Aorta (tissue), 5 donors: ENCODE data around the gene STOX2. TPM values are rescaled to one million over a fixed set of nuclear protein-coding genes. Genes with fewer than 3 reads are reported as not detected.

Source experiments
- ATAC-seq: fragments of 200-7000 bp; cut with Tn5 transposase; one replicate; pipeline ENCODE4 v1.9.1; 2022; ENCODE audit warnings: moderate library complexity; ENCODE audit not compliant: low FRiP score
- DNase-seq, 2 donors: peaks; one replicate each; pipeline ENCODE4 v3.0.0-alpha.2; 2020
- H3K27ac ChIP-seq, 2 donors: one replicate each; pipeline ENCODE4 v1.5.1; 2013; ENCODE audit warnings: low read length in 2 of 2, mild to moderate bottlenecking in 2 of 2, moderate library complexity in 2 of 2, control low read depth in 1 of 2, inconsistent platforms in 1 of 2, low read depth in 1 of 2
- H3K27me3 ChIP-seq, 2 donors: one replicate each; pipeline ENCODE4 v1.6.1; 2013; ENCODE audit warnings: control low read depth in 1 of 2, low read length in 1 of 2, mild to moderate bottlenecking in 1 of 2, moderate library complexity in 1 of 2; ENCODE audit not compliant: insufficient read depth in 2 of 2, control insufficient read depth in 1 of 2
- H3K36me3 ChIP-seq, 2 donors: one replicate each; pipeline ENCODE4 v1.6.1; 2013; ENCODE audit warnings: control low read depth in 1 of 2, low read length in 1 of 2, mild to moderate bottlenecking in 1 of 2; ENCODE audit not compliant: insufficient read depth in 2 of 2, control insufficient read depth in 1 of 2
- H3K4me1 ChIP-seq, 2 donors: one replicate each; pipeline ENCODE4 v1.6.1; 2013; ENCODE audit warnings: low read length in 2 of 2, control low read depth in 1 of 2, mild to moderate bottlenecking in 1 of 2, moderate library complexity in 1 of 2; ENCODE audit not compliant: insufficient read depth in 2 of 2, control insufficient read depth in 1 of 2
- H3K4me3 ChIP-seq, 2 donors: one replicate each; pipeline ENCODE4 v1.5.1; 2013; ENCODE audit warnings: low read length in 2 of 2, control low read depth in 1 of 2, mild to moderate bottlenecking in 1 of 2
- H3K9me3 ChIP-seq: one replicate; pipeline ENCODE4 v1.6.1; 2013; ENCODE audit warnings: mild to moderate bottlenecking, low read length; ENCODE audit not compliant: control insufficient read depth
- WGBS, 2 donors: extraction: QIAGEN DNeasy Blood & Tissue Kit; methylation state at CpG; one replicate each; pipeline ENCODE4 v1.1.7; 2013; 5-methylcytosine and 5-hydroxymethylcytosine counted together
- intact Hi-C, 2 donors: fragments of 100-400 bp; cut with DNase I; formaldehyde crosslinking; loops; one replicate each; pipeline versions ENCODE4 v1.14.2 to v1.15.0; 2022
- polyA plus RNA-seq, 2 donors: library from polyadenylated mRNA; stranded (reverse); fragments of 200-250 nt; gene quantifications; one replicate each; pipeline ENCODE4 v1.2.3, GENCODE V29; 2013
- total RNA-seq, 2 donors: library from RNA; stranded (reverse); fragmentation: NEBNext Ultra II Directional; extraction: Animal tissue kit (Norgen Biotek cat#: 25700); gene quantifications; one replicate each; pipeline ENCODE4 v1.2.1, GENCODE V29; 2021
- donor health status: healthy with polysubstance abuse.
- donor health status: Bipolar disorder and iron deficiency.
- donor health status: DM: no; HTN: no; CAD: no.
- donor health status: DM: no; HTN: no; CAD: no.
- donor health status: DM: yes; HTN: yes; CAD: no.

The STOX2 gene
- total and polyA plus RNA-seq, 4 donors: 0.13 to 10.9 (median 3.1) TPM

DNA sequence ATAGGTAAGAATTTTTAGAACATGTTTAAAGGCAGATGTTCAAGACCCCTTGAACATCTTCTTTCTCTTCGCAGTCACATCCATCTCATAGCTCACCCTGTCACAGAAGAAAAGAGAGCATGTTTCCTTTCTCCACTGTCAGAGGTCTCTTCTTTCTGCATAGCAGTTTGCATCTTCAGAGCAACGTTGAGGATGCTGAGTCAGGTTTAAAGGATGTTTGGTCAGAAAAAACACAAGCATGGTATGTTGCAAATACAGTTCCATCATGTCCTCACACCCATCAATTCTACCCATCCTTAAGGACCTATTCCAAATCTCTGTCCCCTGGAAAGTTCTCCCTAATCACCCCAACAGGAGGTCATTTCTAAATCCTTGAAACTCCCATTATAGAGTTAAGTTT lies 84.8 kb downstream of the STOX2 start:
- Histone ChIP-seq H3K27me3 (no peaks in the 10 kb centered on the region), H3K4me1 (no peaks in the 10 kb centered on the region), H3K4me3 (no peak overlapping the region), H3K9me3 (no peaks in the 10 kb centered on the region), H3K27ac (no peak overlapping the region), H3K36me3 (no peaks in the 10 kb centered on the region)
- DNase-seq (no peak), ATAC-seq (no peak)
- WGBS, 2 donors: 58 to 65% methylated on average over 2 of the region's 2 CpGs
- intact Hi-C loops: loop anchor here (5.0 to 10.0 kb wide), 2 partner anchors 83 to 145 kb away; partner anchors contain the start of gene STOX2 (in 1 of the 2)

DNA sequence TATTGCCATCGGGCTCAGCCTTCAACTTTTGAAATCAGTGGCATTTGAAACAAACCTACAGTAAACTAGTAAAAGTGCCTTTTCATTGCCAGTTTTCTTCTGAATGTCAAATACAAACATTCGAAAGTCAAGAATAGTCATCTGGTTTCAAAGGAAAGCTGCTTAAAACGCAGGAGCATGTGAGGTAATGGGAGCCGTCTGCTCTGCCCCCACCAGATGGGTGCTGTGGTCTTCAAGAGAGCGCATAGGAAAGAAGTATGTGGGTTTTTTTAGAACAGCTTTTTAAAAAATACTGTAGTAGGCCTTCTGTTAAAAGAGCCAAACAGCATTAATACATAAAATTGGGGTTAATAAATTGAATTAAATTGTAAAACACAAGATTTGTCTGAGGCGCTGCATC lies 88.6 kb downstream of the STOX2 start:
- 86 to 91% methylated on average over 6 of the region's 6 CpGs for WGBS, 2 donors
- Histone ChIP-seq H3K36me3 (peaks cover 0 to 1% of the 10 kb centered on the region in 2 donors), H3K4me1 (peaks cover 0 to 3% of the 10 kb centered on the region in 2 donors), H3K27me3 (no peaks in the 10 kb centered on the region), H3K9me3 (no peaks in the 10 kb centered on the region), H3K4me3 (no peak overlapping the region), H3K27ac (no peak overlapping the region)
- intact Hi-C loops: loop anchor here in 1 of 2 donors (10.0 kb wide), 1 partner anchor 149 kb away; no protein-coding TSS in a partner anchor
- no peak for ATAC-seq
- DNase-seq: no peak

DNA sequence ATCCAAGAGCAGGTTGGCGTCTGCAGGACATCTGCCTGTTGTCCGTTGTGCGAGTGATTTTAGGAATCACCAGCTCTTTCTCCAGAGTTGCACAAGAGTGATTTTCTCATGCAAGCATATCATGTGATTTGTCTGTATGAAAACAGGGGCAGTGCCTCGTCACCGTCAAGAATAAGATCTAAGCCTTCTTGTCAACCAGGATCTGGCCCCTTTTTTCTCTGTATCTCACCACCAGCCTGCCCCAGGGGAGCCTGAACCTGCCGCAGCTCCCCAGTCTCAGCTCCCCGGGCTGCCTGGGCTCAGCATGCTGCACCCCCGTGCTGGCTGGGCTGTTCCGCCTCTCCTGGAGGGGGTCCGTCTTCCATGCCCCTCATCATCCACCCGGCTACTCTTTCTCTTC lies 90.5 kb downstream of the STOX2 start:
- DNase-seq (no peak), ATAC-seq (no peak)
- intact Hi-C loops: loop anchor here in 1 of 2 donors (10.0 kb wide), 1 partner anchor 151 kb away; no protein-coding TSS in a partner anchor
- Histone ChIP-seq H3K27me3 (no peaks in the 10 kb centered on the region), H3K36me3 (peaks cover 0 to 1% of the 10 kb centered on the region in 2 donors), H3K4me1 (peaks cover 0 to 3% of the 10 kb centered on the region in 2 donors), H3K9me3 (no peaks in the 10 kb centered on the region), H3K4me3 (no peak overlapping the region), H3K27ac (no peak overlapping the region)
- 35 to 36% methylated on average over 11 of the region's 11 CpGs for WGBS, 2 donors

DNA sequence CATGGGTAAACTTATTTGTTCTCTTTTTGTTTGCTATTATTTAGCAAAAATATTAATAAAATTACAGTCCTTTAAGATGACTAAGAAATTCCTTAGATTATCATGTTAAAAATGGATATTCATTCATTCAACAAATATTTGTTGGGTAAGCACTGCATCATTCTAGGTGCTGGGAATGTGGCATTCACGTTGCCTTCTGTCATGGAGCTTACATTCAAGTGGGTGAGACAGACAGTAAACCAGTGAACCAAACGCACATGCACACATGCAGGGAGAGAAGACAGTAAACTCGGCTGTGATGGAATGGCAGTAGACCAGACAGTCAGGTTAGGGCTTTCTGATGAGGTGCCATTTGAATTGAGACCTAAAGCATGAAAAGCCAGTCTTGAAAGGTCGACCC lies 91.8 kb downstream of the STOX2 start:
- H3K9me3 ChIP-seq: no peaks in the 10 kb centered on the region
- peaks cover 0 to 3% of the 10 kb centered on the region in 2 donors for H3K4me1 ChIP-seq
- no peak for DNase-seq
- 67 to 69% methylated on average over 4 of the region's 4 CpGs for WGBS, 2 donors
- intact Hi-C loops: loop anchor here in 1 of 2 donors (10.0 kb wide), 1 partner anchor 152 kb away; no protein-coding TSS in a partner anchor
- H3K27ac ChIP-seq: no peak overlapping the region
- H3K4me3 ChIP-seq: no peak overlapping the region
- H3K36me3 ChIP-seq: peaks cover 0 to 1% of the 10 kb centered on the region in 2 donors
- H3K27me3 ChIP-seq: no peaks in the 10 kb centered on the region
- ATAC-seq: no peak

DNA sequence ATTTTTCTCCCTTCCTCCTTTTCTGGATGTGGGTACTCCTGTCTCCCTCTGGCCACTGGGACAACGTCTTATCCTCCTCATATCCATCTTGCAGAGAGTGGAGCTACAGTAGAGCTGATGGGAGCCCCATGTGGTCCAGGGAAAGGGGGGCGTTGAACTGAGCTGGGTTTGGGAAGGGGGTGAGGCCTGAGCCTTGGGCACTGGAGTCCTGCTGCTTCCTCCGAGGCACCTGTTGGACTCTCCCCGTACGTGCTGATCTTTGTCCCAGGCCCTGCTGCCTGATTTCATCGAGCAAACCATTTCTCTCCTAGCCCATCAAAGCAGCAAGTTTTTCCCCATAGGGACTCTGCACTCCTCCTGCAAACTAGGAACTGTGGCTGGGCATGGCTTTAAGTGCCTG lies 94.3 kb downstream of the STOX2 start:
- H3K27ac ChIP-seq: no peak overlapping the region
- ATAC-seq (no peak), DNase-seq (no peak)
- H3K36me3 ChIP-seq: peaks cover 0 to 1% of the 10 kb centered on the region in 2 donors
- WGBS, 2 donors: 94 to 96% methylated on average over 6 of the region's 6 CpGs
- H3K4me1 ChIP-seq: peaks cover 0 to 3% of the 10 kb centered on the region in 2 donors
- H3K9me3 ChIP-seq: no peaks in the 10 kb centered on the region
- no peak overlapping the region for H3K4me3 ChIP-seq
- H3K27me3 ChIP-seq: no peaks in the 10 kb centered on the region
- intact Hi-C loops: loop anchor here in 1 of 2 donors (10.0 kb wide), 1 partner anchor 155 kb away; no protein-coding TSS in a partner anchor

DNA sequence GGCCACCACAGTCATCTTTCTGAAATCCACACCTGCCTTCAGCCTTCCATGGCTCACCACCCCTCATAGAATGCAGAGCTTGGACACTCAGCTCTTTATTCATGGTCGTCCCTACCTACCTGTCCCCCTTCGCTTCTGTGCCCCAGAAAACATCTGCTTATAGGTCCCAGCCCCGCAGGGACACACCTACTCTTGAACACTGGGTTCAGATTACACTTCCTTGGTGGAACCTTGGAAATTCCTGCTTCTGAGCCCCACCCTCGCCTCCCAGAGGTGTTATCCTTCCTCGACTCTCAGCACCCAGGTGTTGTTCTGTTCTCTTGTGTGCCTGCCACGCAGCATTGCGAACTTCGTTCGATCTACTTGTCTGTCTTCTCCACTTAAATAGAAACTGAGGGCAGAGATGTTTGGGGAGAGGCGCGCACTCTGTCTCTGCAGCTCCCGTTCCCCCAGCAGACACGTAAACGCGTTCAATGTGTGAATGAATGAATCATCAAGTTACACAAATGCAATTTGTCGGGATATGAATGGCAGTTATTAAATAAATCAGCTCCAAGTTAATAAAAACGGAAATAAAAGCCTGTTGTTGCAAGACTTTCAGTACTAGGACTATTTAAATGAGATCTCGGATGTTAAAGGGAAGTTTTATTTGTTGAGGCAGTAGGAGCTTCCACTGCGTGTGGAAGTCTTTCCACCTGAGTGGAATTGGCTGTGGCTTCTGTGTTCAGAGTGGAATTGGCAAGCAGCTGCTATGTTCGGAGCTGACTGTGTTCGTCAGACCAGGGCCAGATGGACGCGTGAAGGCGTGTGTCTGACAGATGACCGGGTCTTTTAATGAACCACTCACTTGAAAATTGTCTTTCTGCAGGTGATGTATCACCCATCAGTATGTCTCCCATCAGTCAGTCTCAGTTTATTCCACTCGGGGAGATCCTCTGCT lies 95.6 kb downstream of the STOX2 start:
- H3K27me3 ChIP-seq: no peaks in the 10 kb centered on the region
- DNase-seq (no peak), ATAC-seq (no peak)
- 92 to 95% methylated on average over 26 of the region's 26 CpGs for WGBS, 2 donors
- intact Hi-C loops: no loop called here
- H3K9me3 ChIP-seq: no peaks in the 10 kb centered on the region
- H3K36me3 ChIP-seq: peaks cover 0 to 1% of the 10 kb centered on the region in 2 donors
- no peak overlapping the region for H3K4me3 ChIP-seq
- H3K27ac ChIP-seq: no peak overlapping the region
- H3K4me1 ChIP-seq: peaks cover 0 to 3% of the 10 kb centered on the region in 2 donors

- Histone ChIP-seq H3K36me3 (no peaks in the 10 kb centered on the region), H3K9me3 (no peaks in the 10 kb centered on the region), H3K4me1 (no peaks in the 10 kb centered on the region), H3K27me3 (no peaks in the 10 kb centered on the region), H3K27ac (no peak overlapping the region), H3K4me3 (no peak overlapping the region)
- ATAC-seq: no peak
- DNase-seq: no peak
- intact Hi-C loops: no loop called here
- 83 to 84% methylated on average over 4 of the region's 4 CpGs for WGBS, 2 donors
Observed at GRCh38 chr4:184003433-184003832, 98.3 kb downstream of the STOX2 start.

GRCh38 chr4:184007891-184008290 lies 102.8 kb downstream of the STOX2 start:
- WGBS, 2 donors: 52 to 60% methylated on average over 3 of the region's 3 CpGs
- no peaks in the 10 kb centered on the region for H3K4me1 ChIP-seq
- intact Hi-C loops: no loop called here
- H3K36me3 ChIP-seq: no peaks in the 10 kb centered on the region
- no peak overlapping the region for H3K4me3 ChIP-seq
- no peaks in the 10 kb centered on the region for H3K9me3 ChIP-seq
- H3K27ac ChIP-seq: no peak overlapping the region
- ATAC-seq (no peak), DNase-seq (no peak)
- H3K27me3 ChIP-seq: no peaks in the 10 kb centered on the region
